ENCODE results near the gene NUDT15.
"Not testable (repeated sequence)": the region's sequence is repeated elsewhere in the genome, so short reads cannot be mapped to it uniquely, and the experiment has no call there.

Gene NUDT15

DNA sequence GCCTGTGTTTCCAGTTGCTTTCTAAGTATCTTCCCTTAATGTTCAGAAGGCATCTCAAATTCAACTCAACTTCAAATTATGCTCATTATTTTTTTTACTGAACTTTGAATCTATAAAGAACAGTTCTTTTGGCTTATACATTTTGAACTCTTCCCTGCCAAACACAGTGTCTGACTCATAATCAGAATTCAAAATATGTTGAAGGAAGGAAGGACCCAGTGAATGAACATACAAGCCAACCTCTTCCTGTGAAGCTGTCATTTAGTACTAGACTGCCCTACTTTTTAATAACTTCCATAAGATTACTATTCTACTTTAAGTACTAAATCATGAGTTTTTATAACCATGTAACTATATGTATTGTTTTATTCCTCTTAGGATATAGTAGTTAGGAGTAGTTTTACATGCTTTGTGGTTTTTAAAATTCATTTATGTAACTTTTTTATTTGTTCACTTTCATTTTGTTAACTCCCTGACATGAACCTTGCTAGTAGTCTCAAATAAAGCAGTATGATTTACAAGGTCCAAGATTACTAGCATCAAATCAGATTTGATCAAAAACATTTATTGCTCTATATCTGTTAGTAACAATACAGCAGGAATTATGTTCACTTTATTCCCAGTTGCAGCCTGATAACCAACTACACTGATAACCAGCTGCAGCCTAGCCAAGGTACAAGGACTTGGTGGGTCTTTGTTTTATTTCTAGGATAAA is 6.4 kb downstream of the NUDT15 start:
- DNase-seq: no peak

DNA sequence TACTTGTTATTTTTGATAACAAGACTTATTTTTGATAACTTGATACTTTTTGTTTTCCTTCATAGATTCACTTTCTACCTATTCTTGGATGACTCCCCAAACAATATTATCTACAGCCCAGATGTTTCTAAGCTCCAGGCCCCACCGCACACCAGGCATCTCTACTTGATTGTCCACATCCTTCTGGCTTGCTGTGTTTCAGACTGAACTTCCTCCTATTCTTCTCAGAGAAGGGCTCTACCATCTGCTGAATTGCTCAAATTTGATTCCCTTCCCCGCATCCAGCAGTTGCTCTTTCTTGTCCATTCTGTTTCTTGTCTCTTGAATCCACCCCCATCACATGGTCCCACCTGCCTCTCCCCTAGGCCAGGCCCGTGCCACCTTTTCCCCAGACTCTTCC is 13.0 kb downstream of the NUDT15 start:
- no peak for DNase-seq

DNA sequence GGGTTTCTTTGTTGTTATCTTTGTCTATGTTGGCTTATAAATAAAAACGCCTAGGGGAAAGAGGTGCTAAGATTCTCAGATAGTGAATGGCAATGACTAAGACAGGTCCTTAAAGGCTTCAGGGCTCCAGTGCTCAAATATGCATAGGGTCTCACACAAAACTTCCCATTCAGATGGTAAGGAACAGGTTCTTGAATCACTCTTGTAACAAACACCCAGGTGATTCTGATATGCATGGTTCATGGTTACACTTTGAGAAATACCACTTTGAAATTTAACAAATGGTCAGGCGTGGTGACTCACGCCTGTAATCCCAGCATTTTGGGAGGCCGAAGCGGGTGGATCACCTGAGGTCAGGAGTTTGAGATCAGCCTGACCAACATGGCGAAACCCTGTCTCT is 17.1 kb downstream of the NUDT15 start:
- no peak for DNase-seq

DNA sequence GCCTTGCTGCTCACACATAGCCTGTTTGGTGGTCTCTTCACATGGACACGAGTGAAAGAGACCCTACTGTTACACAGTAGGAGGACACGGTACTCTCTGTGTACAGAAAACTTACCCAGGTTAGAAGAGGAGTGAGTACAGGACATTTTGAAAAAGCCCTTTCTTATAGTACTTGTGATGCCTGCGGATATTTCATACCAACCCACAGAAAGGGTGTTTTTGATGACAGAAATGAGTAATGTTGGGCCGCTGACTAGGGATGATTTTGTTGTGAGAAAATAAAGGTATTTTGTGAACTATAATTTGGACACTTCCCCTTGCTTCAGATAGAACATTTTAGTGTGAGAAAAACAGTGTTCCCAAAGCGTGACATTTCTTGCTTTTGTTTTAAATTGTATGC is 18.2 kb downstream of the NUDT15 start:
- no peak for DNase-seq

DNA sequence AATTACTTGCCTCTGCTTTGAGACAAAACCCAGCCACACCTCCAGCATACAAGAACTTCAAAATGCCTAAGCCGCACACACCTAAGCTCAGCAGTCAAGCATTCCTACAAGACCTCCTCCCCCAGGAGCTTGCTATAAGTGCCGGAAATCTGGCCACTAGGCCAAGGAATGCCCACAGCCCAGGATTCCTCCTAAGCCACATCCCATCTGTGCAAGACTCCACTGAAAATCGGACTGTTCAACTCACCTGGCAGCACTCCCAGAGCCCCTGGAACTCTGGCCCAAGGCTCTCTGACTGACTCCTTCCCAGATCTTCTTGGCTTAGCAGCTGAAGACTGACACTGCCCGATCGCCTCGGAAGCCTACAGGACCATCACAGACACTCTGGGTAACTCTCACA is 21.0 kb downstream of the NUDT15 start:
- not testable (repeated sequence) for DNase-seq

DNA sequence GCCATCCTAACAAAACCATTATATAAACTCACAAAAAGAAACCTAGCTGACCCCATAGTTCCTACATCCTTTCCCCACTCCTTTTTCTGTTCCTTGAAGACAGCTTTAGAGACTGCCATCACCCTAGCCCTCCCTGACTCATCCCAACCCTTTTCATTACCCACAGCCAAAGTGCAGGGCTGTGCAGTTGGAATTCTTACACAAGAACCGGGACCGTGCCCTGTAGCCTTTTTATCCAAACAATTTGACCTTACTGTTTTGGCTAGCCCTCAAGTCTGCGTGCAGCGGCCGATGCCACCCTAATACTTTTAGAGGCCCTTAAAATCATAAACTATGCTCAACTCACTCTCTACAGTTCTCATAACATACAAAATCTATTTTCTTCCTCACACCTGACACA is 22.4 kb downstream of the NUDT15 start:
- not testable (repeated sequence) for DNase-seq

DNA sequence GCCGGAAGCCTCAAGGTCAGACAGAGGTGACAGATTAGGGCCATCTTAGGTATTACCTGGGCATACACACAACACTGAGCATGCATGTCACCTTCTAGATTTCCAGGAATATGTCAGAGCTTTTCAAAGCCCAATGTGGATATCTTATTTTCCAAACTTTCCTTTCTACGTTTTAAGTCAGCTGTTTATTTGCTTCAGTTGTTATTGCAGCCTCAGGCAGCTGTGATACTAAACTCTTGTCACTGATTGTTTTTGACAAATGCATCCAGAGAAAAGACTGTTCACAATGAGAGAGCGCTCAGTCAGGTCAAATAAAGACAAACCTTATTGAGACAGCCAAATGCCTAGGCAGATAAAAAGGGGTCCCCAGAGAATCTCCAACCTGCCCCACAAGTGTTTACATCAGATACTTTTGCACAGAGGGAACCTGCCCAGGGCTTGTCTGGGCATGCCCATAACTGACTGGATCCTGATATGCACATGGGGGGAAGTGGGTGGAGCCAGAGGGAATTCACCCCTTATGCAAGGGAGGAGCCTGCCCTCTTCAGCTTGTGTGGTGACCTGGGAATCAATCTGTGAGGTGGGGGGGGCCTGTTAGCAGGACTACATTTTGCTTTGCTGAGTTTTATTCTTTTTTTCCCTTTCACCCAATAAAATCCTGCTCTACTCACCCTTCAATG is 28.9 kb downstream of the NUDT15 start:
- DNase-seq: no peak

DNA sequence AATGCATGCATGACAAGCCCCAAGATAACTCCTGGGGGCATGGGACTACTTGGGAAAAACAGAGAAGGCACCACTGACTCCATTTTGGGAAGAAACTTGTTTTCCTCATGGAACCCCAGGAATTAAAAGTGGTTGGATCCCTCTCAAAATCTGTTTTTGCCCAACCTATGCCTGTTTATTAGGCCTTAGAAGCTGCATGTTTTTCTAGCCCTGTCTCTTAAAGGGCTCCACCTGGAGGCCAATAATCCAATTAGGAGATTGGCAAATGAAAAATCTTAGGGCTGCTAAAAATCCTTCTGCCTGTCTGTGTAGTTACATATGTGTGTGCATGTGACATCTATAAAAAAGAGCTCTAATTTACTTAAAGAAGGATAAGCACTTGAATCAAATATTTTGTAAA is 30.5 kb downstream of the NUDT15 start:
- no peak for DNase-seq

DNA sequence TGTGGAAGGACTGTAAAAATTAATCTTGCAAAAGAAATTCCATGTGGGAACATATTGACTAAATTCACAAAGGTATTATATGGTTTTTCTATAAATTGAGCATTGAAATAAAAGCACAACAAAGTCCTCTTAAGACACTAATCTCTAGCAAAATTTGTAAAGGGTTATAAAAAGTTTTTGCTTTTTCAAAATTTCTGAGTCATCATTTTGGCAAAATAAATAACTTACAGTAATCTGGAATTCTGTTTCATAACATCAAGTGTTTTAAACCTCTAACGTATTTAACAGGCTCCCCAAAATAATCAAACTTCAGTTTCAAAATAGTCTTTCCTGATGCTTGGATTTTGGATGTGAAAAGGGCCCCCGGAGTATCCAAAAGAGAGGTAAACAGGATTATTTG is 31.4 kb downstream of the NUDT15 start:
- DNase-seq: no peak

DNA sequence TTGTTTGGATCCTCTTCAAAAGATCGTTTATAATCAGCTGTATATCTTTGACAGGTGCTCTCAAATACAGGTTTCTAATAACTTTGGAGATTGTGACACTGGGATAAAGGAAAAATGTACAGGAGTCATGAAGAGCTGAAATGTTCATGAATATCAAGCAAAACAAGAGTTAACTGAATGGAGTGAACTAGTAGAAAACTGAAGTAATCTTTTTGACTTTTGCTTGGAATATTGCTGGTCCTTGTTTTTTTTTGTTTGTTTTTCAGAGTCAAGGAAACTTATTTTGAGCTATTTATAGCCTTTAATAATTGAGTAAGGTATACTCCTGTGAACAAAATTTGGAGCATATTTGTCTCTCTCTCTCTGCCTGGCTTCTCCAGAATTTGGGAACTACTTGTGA is 32.0 kb downstream of the NUDT15 start:
- DNase-seq: no peak

DNA sequence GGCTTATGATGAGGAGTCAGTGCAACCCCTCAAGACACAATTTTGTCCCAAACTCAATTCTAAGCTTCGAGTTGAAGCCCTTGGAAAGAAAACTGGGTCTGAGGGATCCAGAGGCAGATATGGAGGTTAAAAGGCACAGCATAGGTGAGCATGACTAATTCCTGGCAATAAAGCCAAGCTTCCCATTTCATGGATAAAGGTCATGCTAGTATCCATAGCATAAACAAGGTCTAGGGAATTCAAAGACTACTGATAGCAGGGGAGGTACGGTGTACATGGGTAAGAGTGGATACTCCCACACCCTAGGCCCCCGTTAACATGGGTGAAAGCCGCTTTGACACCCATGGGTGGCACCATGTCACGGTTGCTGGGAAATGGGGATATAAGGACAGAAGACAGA is 33.4 kb downstream of the NUDT15 start:
- DNase-seq: no peak

DNA sequence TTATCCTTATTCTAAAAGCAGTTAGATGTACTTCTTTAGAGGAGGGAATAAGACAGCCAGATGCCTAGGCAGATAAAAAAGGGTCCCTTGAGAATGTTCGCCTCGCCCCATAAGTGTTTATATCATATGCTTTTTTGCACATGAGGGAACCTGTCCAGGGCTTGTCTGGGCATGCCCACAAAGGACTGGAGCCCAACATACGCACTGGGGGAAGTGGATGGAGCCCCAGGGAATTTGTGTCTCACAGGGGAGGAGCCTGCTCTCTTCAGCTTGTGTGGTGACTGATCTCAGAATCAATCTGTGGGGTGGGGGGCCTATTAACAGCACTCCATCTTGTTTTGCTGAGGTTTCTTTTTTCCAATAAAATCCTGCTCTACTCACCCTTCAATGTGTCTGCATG is 34.8 kb downstream of the NUDT15 start:
- DNase-seq: no peak

DNA sequence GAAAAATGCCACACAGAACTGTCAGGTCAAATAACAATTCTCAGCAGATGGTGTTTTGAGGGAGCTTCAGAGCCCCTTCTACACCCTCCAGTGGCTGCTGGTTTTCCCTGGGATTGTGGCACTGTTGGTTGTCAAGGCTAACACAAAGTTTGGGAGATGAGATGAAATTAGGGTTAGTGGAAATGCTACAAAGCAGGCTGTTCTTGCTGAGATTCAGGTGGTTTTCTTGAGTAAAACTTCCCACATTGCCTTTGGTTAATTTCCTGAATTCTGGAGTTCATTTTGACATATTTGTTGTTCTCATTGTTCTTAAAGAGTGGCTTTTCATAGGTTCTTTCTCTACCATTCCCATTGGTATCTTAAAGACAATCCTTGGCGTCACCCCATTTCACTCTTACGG is 35.3 kb downstream of the NUDT15 start:
- DNase-seq: no peak

DNA sequence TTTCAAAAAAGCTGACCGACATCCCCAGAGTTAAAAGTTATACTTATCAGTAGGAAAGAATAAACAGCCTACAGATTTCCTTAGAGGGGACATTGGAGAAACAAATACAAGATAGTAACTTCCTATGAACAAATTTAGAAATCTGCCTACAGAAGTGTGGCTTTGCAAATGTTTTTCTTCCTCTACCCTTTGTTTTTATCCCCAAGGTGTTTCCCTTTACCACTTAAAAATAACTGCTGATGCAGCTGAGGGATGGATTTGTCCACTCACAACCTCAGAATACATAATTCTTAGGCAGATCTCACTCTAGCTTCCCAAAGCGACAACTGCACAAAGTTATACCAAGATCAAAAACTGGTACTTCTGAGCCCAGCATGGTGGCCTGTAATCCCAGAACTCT is 36.5 kb downstream of the NUDT15 start:
- no peak for DNase-seq

DNA sequence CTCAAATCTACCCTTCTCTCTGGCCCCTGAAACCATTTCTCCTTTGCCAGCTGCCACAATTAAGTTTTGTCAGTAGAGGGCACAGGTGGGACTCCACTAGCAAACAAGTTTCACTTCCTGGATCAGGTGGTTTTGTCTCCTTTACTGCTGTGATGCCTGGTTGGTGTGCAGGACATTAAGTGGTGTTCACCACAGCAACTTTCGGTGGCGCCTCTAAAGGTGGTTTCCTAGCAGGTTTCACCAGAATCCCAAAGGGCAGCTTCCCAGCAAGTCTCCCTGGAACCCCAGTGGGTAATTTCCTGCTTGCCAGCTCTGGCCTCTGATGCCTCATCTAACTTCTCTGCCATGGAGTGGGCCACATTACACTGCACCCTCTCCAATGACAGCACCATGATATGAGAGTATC is 40.7 kb downstream of the NUDT15 start:
- no peak for DNase-seq

DNA sequence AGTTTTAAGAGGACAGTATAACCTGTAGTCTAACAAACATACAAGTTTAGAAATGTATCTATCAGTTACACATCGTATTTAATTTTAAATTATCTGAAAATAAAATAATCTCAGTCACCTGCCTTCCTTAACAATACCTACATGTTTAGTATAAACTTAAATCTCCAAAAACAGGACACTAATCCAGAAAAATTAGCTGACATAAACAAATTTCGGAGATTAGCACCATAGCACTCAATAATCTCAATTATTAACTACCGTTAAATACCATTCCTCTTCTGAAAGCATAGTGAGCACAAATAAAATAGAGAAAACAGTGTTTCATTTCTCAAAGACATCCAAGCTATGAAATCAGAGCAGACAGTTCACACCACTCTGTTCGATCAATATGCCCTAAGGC is 44.2 kb downstream of the NUDT15 start:
- no peak for DNase-seq

DNA sequence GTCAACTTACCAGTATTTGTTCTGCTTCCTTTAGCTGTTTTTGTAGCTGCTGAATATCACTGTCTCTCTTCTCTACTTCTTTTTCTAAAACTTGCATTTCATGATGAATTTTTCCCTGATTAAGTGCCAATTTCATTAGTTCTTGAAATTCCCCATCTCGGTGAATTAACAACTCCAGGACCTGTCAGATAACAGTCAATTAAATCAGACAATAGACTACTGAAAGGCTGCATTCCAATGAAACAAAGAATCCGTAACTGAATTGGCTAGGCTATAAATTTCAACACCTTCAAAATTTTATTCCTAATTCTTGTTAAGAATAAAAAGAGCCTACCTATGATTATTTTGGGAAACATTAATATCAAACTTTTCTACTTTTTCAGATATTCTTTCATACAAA is 48.7 kb downstream of the NUDT15 start:
- no peak for DNase-seq

DNA sequence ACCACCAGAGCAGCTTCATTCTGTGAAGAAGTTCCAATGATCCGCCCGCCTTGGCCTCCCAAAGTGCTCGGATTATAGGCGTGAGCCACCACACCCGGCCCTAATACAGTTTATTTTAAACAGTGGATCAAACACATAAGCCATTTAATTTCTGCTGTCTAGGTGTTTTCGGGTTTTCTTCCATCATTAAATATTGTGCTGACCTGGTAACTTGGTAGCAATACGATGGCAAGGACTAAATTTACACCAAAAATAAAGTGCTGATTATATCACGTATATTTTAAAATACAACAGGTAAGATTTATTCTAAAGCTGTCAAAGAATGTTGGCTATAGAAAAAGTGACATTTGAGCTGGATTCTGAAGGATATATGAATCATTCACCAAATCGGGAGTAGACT is 56.1 kb downstream of the NUDT15 start:
- DNase-seq: no peak

DNA sequence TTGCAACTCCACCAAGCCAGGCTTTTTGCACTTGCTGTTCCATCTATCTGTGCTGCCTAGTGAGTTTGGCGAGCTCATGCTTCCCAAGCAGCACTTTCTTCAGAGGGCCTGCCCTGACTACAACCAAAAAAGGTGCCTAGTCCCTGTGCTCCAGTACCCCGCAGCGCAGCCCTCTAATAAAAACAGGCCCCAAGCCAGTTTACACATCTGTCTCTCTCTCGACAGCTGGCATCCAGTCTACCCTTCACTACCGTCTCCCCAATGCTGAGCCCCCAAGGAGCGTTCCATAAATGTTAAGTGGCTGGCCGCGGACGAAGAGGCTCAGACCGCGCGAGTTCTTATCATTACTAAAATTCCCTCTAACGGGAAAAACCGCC is 56.9 kb downstream of the NUDT15 start:
- no peak for DNase-seq

DNA sequence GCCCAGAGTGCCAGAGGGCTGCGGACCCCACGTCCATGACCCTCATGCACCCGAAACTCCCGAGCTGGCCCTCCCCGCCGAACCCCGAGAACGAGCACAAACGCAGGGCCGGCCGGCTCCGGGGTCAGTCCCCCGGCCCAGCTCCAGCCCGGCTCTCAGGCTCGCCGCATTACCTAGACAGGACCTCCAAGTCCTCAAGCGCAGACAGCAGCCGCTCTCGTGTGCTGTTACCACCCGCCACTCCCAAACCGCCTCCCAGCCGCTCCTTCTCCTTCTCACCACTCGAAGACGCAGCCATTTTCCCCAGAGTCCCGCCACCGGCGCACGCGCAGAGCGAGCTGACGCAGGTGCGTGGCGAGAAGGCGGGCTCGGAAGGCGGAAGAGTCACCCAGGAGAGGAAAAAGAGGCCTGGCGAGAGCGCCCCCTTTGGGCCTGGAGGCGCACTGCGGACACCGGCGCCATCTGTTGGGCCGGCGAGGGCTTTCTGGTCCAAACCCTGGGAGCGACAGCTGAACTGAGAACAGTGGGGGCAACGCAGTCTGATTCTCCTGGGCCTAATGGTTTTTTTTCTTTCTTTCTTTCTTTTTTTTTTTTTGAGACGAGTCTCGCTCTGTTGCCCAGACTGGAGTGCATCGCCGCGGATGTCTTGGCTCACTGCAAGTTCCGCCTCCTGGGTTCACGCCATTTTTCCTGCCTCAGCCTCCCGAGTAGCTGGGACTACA is 57.4 kb downstream of the NUDT15 start, which contains the start of gene MED4:
MED4 (minus strand) TSS at position 324 of the 722 bp plus-strand sequence; CDS start at position 298, 26 bp downstream.
- DNase-seq: peak; percentile 94

DNA sequence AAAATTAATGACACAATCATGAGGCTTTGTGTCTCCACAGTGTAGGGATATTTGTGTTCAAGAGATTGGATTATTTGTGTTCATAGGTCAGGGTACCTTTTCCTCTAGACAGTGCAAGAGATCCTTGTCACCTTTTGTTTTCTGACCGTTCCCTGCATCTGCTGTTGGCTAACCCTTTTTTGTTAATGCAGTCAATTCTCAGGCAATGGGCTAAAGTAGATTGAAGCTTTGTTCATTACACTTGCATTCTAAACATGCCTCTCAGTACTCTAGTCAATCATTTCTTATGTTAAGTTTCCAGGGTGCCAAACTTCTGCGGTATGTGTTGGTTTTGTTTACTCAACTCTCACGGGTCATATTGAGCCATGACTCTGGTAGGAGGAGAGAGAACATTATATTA is 59.1 kb downstream of the NUDT15 start:
- no peak for DNase-seq
